Calu3 (cell line): ENCODE data around the gene CLCNKB. TPM values are rescaled to one million over a fixed set of nuclear protein-coding genes. Genes with fewer than 3 reads are reported as not detected.
A peak's percentile ranks its signal among the peaks of the same experiment; 100 is the strongest.

ENCODE experiments used
- BruUV-seq: library from RNA; stranded (reverse); fragments of 400-500 nt; replicated peaks from 2 replicates; lab custom pipeline; 2021; lab: Mats Ljungman, UMichigan
- CTCF ChIA-PET: fragments of 300-600 bp; sonication (Branson Sonifier 250); formaldehyde crosslinking; loops from one replicate; lab custom pipeline; 2022; ENCODE audit warnings: antibody characterized with exemption; lab: Charles Lee
- DNase-seq: peaks from one replicate; pipeline ENCODE4 v3.0.0; 2022
- H3K27ac Mint-ChIP-seq: one replicate; pipeline ENCODE4 v1.8.0; 2022; ENCODE audit warnings: mixed read lengths; ENCODE audit not compliant: unreplicated experiment
- H3K27me3 Mint-ChIP-seq: one replicate; pipeline ENCODE4 v1.8.0; 2022; ENCODE audit warnings: mixed read lengths; ENCODE audit not compliant: unreplicated experiment
- H3K36me3 Mint-ChIP-seq: one replicate; pipeline ENCODE4 v1.8.0; 2022; ENCODE audit warnings: mild to moderate bottlenecking, moderate library complexity, mixed read lengths; ENCODE audit not compliant: insufficient read depth, unreplicated experiment
- H3K4me1 Mint-ChIP-seq: one replicate; pipeline ENCODE4 v1.8.0; 2022; ENCODE audit warnings: mild to moderate bottlenecking, low read depth, mixed read lengths; ENCODE audit not compliant: unreplicated experiment
- H3K4me3 Mint-ChIP-seq: one replicate; pipeline ENCODE4 v1.8.0; 2022; ENCODE audit warnings: mild to moderate bottlenecking, low read depth, moderate library complexity, mixed read lengths; ENCODE audit not compliant: unreplicated experiment
- H3K9me3 Mint-ChIP-seq: one replicate; pipeline ENCODE4 v1.8.0; 2022; ENCODE audit warnings: low read depth, mixed read lengths; ENCODE audit not compliant: unreplicated experiment
- intact Hi-C: fragments of 100-400 bp; cut with micrococcal nuclease; formaldehyde crosslinking; loops from one replicate; pipeline ENCODE4 v1.10.0; 2022; ENCODE audit not compliant: unreplicated experiment
- total RNA-seq: library from RNA; stranded (reverse); gene quantifications from 2 replicates; pipeline ENCODE4 v1.2.3, GENCODE V29; 2022
- TF ChIP-seq, protein P1 (sequence below): fragments of 200-600 bp; IDR thresholded peaks from one replicate; pipeline ENCODE4 v1.8.0; 2022; ENCODE audit warnings: antibody characterized with exemption; ENCODE audit not compliant: unreplicated experiment

Gene CLCNKB
- total RNA-seq, 1 experiment from 2014 or later, result not detected

DNA sequence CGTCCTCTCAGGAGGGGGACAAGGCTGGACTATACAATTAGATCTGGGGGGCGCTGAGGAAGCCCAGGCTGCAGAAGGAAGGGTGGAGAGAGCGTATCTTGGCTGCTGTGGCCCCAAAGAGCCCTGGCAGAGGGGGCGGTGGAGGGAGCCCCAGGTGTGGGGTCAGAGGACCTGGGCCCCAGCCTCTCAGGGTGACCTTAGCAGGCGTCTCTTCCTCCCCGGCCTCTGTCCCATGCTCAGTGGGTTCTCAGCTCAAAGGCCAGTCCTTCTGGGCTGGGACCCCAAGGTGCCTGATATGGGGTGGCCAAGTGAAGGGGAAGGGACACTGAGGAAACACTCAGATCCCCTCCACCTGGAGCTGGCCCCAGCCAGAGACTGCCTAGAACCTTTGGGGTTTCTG is 28.0 kb downstream of the CLCNKB start:
- no peaks in the 10 kb centered on the region for H3K27me3 Mint-ChIP-seq
- H3K36me3 Mint-ChIP-seq, result no peaks in the 10 kb centered on the region
- no peak overlapping the region for H3K4me3 Mint-ChIP-seq
- DNase-seq, result no peak
- TF ChIP-seq, protein P1, sequence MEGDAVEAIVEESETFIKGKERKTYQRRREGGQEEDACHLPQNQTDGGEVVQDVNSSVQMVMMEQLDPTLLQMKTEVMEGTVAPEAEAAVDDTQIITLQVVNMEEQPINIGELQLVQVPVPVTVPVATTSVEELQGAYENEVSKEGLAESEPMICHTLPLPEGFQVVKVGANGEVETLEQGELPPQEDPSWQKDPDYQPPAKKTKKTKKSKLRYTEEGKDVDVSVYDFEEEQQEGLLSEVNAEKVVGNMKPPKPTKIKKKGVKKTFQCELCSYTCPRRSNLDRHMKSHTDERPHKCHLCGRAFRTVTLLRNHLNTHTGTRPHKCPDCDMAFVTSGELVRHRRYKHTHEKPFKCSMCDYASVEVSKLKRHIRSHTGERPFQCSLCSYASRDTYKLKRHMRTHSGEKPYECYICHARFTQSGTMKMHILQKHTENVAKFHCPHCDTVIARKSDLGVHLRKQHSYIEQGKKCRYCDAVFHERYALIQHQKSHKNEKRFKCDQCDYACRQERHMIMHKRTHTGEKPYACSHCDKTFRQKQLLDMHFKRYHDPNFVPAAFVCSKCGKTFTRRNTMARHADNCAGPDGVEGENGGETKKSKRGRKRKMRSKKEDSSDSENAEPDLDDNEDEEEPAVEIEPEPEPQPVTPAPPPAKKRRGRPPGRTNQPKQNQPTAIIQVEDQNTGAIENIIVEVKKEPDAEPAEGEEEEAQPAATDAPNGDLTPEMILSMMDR, result no peak
- intact Hi-C loops, result no loop called here
- no peak overlapping the region for H3K27ac Mint-ChIP-seq
- peaks cover 19% of the 10 kb centered on the region for H3K4me1 Mint-ChIP-seq
- no peaks in the 10 kb centered on the region for H3K9me3 Mint-ChIP-seq
- CTCF ChIA-PET, result no interaction called here
- no TSS peak for BruUV-seq

GRCh38 chr1:16072095-16072494 is 28.5 kb downstream of the CLCNKB start:
- peaks cover 24% of the 10 kb centered on the region for H3K4me1 Mint-ChIP-seq
- no peak overlapping the region for H3K27ac Mint-ChIP-seq
- no peaks in the 10 kb centered on the region for H3K27me3 Mint-ChIP-seq
- no peak overlapping the region for H3K4me3 Mint-ChIP-seq
- no peaks in the 10 kb centered on the region for H3K9me3 Mint-ChIP-seq
- intact Hi-C loops, result no loop called here
- H3K36me3 Mint-ChIP-seq, result no peaks in the 10 kb centered on the region
- no TSS peak for BruUV-seq
- CTCF ChIA-PET, result no interaction called here
- no peak for DNase-seq
- TF ChIP-seq, protein P1, result no peak

DNA sequence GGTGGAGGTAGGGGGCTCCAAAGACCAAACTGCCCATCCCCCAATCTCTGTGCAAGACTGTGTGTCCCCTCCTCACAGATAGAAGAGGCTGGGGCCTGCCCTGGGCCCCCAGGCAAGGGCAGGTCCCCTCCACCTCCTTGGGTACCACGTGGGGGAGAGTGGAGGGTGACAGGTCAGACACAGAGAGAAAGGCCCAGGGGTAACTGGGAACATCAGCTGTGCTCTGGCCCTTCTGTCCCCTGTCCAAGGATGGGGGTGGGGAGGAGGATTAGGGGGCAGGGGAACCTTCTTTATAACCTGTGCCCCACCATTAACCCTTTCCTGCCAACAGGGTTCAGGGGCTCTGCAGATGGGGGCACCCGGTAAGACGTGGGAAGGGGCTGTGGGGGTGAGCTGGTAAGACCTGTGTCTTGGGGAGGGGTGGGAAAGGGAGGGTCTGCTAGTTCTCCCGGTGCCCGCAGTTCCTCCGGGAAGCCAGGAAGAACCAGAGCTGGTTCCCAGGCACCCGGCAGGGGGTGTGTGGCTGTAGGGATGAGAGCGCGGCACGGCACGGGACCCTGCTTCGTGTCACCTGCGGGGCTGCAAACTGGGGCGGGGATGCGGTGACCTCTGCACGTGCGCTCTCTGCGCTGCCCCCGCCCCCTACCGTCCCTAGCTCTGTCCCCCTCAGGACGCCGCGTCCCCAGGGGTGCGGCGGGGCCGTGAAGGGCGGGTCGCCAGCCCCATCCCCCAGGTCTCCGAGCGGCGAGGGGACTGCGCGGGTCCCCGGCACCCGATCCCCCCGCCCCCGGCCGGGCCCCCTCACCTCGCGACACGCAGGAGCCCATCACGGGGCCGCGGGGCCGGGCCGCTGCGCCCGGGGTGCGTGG is 29.3 kb downstream of the CLCNKB start:
- intact Hi-C loops, result no loop called here
- Mint-ChIP-seq H3K4me3 (peak overlapping the region; percentile 52), H3K9me3 (no peaks in the 10 kb centered on the region), H3K4me1 (peaks cover 20% of the 10 kb centered on the region), H3K27ac (no peak overlapping the region), H3K27me3 (no peaks in the 10 kb centered on the region), H3K36me3 (no peaks in the 10 kb centered on the region)
- no peak for DNase-seq
- TF ChIP-seq, protein P1, result no peak
- CTCF ChIA-PET, result interaction anchor here (0.6 kb wide), 2 partner anchors 145 to 291 kb away, joined by 3 read pairs; no protein-coding TSS in a partner anchor
- BruUV-seq, result no TSS peak

DNA sequence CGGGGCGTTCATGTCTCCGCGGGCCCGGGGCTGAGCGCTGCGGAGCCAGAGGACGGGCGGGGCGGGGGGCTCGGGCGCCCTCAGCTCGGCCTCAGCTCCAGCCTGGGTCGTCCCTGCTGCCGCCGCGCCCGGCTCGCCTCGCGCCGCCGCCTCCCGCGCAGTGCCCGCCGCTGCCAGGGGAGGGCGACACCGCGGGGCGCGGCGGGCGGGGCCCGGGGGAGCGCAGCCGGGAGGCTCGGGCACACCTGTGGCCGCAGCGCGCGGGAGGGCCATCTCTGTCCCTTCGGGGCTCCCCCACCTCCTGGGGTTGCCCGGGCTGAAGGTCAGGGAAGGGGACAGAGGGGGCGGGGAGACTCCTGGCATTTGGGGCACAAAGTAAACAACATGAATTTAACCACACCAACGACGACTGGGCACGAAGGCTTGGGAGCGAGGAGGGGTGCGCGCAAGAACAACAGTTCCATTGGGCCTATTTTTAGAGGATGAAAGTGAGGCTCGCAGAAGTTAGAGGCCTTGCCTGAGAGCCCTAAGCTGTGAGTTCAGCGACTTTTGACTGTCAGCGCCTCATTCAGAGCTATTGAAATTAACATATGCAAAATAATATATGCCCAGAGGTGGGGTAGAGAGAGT is 30.0 kb downstream of the CLCNKB start, which contains the start of gene FAM131C:
Gene FAM131C (minus strand): TSS at position 162 of the 630 bp plus-strand sequence. CDS start 209 bp downstream, outside the sequence.
- Mint-ChIP-seq H3K27ac (peak within 1 kb of the TSS; percentile 82), H3K4me1 (peaks cover 18% of the 10 kb centered on the region), H3K36me3 (no peaks in the 10 kb centered on the region)

More for the DNA sequence above, 30.0 kb downstream of the CLCNKB start, which contains the start of gene FAM131C:
- Mint-ChIP-seq H3K27me3 (no peaks in the 10 kb centered on the region), H3K4me3 (peak within 1 kb of the TSS; percentile 52), H3K9me3 (no peaks in the 10 kb centered on the region)
- intact Hi-C loops, result no loop called here
- CTCF ChIA-PET, result interaction anchor here (0.6 kb wide), 1 partner anchor 291 kb away, joined by 3 read pairs; no protein-coding TSS in a partner anchor
- TF ChIP-seq, protein P1, result no peak
- BruUV-seq, result no TSS peak
- DNase-seq, result peak; percentile 51
